Stimulated activated CD8-positive, alpha-beta memory T cell treated with anti-CD3 and anti-CD28 coated beads, Interleukin-12 subunit alpha, Interleukin-12 subunit beta, amount 100 ng/mL, for 1 hour (primary cell): ENCODE measurements around the gene KCNJ13.
"Not testable (repeated sequence)": the region's sequence is repeated elsewhere in the genome, so short reads cannot be mapped to it uniquely, and the experiment has no call there.

Experiments
- DNase-seq: peaks from one replicate; pipeline ENCODE4 v3.0.0-alpha.2; 2020; ENCODE audit warnings: low read depth

Gene KCNJ13

DNA sequence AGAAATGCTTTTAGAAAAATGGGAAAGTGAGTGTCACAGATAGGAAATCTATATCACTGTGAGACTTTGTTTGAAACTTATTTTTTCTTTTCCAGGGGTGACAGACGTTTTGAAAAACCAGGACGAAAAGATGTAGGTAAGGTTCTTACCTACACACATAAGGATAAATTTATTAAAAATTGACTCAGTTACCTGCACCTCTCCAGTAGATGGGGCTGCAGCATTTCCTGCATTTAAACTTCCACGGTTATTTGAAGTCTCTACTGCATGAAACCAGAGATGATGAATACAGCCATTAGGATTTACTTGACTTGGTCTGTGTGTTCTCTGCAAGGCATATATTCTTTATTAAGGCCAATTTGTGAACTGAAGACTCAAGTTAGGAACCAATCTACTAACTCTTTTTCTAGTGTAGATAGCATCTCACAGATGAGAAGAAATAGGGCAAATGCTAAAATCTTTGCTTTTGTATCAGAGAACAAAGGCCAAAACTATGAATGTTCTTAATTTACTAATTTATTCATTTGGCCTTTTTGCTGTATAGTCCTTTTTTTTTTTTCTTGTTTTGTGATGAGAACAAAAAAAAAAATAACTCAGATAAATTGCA, 15.0 kb downstream of the KCNJ13 start:
- DNase-seq: no peak

DNA sequence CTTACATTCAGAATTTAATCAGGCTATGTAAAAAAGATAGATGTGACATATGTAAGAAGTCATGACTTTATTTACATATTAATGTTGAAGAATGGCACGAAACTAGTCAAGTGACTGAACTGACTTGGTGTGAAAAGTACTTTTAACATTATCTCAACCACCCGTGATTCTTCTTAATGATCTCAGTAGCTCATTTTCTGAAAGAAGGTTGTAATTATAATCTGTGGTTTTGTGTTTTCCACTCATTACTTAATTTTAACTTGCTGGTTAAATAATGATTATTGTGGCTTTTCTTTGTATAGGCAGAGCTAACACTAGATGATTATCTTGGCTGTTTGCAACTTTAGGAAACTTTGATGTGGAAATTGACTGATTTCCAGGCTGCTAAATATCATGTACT, 18.5 kb downstream of the KCNJ13 start:
- DNase-seq: no peak

DNA sequence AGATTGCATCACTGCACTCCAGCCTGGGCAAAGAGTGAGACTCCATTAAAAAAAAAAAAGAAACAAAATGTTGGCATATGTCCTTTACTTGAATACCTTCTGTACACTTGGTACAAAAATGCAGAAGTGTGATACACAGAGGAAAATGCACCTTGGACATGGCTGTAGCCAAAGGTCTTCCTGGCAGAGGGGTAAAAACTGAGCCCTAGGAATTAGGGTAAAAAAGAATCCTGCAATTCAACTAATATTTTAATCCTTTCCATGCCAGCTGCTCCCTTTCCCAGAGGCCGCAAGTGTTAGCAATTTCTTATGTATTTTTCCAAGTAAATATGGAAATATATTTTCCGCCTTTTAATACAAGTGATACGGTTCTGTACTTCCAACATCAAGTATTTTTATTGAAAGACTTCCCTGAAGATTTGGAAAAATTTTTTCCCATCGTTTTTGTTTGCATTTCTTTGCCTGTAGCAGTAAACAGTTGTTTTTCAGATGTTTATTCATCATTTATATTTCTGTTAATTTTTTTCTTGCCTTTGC, 26.2 kb downstream of the KCNJ13 start:
- DNase-seq: no peak

DNA sequence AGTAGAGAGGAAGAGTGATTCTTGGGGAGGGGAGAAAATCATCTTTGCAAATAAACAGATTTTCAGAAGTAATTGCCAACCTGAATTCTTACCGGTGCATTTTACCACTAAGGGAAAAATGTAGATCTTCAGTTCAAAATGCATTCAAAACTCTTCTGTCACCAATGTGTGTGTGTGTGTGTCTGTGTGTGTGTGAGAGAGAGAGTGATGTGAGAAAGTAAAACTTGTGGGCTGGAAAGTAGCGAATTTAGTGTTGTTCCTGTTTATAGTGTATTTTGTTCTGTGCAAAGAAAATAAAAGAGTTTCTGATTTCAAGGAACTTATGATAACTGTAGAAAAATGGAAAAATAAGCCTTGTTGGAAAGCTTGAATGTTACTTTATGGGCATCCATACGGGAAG, 27.0 kb downstream of the KCNJ13 start:
- DNase-seq: no peak

DNA sequence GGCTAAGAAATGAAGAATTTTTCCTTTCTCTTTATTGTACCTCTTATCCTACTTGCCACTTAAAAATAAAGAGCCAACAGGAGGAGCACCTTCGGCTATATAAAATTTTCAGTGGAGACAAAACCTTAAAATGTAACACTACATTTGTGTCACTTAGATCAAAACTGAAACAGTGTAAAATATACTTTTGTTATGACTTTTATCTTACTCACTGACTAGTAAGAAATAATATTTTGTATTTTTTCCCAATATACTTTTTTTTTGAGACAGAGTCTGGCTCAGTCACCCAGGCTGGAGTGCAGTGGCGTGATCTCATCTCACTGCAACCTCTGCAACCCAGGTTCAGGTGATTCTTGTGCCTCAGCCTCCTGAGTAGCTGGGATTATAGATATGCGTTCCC, 28.3 kb downstream of the KCNJ13 start:
- no peak for DNase-seq

DNA sequence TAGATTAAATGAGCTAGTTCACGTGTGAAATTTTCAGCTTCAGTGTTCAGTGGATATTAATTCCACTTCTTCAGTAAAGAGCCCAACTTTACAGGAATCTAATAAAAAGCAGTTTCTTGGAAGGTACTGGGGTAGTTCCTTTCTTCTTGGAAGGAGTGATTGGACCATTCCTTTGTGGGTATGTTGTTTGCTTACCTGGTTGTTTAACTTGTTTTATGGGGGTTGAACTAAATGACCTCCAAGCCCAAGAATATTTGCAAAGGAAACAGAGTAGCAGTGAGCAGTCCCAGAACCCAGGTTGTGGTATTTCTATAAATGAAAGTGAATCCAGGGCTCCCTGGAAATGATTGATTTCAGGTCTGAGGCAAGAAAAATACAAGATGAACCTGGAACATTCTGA, 31.4 kb downstream of the KCNJ13 start:
- DNase-seq: no peak

DNA sequence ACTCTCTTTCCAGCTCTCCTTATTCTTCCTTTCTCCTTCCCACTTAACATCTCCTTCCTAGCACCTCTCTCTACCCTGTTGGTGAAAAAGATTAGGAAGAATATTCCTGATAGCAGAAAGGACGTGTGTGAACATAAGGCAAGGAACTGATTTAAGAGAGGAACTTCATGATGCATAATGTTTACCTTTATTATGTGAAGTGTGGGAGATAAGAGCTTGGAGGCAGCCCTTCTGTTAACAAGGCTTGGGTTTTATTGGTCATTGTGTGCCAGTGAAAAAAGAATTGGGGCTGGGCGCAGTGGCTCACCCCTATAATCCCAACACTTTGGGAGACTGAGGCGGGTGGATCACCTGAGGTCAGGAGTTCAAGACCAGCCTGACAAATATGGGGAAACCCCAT, 34.4 kb downstream of the KCNJ13 start:
- DNase-seq: no peak

DNA sequence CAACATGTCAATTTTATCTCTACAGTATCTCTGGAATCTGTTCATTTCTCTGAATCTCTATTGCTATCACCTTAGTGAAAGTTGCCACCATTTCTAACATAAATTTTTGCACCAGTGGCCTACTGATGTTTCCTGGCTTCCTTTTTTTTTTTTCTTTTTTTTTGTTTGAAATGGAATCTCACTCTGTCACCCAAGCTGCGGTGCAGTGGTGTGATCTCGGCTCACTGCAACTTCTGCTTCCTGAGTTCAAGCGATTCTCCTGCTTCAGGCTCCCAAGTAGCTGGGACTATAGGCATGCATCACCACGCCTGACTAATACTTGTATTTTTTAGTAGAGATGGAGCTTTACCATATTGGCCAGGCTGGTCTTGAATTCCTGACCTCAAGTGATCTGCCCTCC, 35.1 kb downstream of the KCNJ13 start:
- no peak for DNase-seq

DNA sequence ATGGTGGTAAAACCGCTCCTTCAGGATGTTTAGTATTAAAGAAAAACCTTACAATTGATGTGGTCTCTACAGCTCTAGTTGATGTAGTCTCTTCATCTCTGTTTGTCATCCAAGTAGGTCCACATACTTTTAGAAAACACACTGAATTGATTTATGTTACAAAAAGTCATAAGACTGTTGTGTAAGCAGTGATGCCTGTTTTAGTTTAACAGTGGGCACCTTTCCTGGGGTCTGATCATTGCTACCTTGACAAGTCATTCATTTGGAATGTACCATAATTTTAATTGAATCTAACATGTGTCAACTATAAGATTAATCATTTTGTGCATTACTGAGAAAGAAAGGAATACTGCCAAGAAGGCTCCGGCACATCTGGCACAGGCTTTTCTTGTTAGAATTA, 44.9 kb downstream of the KCNJ13 start:
- no peak for DNase-seq

DNA sequence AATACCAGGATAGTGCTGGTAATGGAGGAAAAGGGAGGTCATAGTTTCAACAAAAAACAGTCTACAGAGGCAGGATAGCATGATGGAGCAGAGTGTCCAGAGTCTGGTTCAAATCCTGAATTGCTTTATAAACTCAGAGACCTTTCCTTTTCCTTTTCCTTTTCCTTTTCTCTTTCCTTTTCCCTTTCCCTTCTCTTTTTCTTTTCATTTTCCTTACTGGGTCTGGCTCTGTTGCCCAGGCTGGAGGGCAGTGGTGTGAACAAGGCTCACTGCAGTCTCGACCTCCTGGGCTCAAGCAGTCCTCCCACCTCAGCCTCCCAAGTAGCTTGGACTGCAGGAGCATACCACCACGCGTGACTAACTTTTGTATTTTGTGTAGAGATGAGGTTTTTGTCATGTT, 47.6 kb downstream of the KCNJ13 start:
- no peak for DNase-seq

DNA sequence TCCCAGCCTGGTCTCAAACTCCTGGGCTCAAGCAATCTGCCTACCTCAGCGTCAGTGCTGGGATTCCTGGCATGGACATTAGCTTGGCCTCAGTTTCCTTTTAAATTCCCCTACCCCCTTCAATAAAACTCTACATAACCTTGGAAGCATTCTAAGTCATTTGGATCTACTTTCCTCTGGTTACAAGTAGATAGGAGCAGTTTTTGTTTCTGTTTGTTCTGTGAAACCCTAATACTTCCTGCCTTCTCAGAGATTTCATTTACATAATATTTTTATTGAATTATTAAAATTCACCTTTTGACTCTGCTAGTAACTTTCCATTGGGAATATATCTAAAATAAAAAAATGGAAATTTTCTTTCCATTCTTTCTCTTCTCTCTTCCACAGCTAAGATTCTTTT, 53.3 kb downstream of the KCNJ13 start:
- DNase-seq: no peak

DNA sequence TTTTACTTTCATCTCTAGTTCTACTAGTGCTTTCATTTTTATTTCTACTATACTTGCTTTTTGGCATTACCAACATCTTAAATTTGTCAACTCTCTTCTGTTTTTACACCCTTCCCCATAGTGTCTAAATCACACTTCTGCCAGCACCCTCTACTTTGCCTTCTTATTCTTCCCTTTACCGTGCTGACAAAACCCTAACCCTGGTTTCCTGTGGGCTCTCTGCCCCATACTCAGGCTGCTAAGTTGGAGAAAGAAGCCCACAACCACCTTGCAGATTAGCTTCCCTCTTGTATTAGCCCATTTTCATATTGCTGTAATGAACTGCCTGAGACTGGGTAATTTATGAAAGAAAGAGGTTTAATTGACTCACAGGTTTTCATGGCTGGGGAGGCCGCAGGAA, 54.5 kb downstream of the KCNJ13 start:
- no peak for DNase-seq

DNA sequence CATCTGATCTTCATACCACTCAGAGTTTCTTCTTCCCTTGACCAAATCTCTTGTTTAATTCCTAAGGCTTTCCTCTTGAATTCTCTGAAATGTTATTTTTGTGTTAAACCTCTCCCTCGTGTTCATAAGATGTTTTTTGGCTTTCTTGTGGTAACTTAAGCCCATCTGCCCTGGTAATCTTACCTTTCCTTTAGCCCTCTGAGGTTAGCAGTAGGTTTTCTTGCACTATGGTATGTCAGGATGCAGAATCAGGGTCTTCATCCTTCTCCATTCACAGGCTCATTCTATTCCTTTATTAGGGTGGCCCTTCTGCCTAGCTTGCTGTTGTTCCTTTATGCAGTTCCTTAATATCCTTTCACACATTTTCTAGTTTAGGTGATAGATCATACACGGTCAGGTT, 55.1 kb downstream of the KCNJ13 start:
- no peak for DNase-seq

DNA sequence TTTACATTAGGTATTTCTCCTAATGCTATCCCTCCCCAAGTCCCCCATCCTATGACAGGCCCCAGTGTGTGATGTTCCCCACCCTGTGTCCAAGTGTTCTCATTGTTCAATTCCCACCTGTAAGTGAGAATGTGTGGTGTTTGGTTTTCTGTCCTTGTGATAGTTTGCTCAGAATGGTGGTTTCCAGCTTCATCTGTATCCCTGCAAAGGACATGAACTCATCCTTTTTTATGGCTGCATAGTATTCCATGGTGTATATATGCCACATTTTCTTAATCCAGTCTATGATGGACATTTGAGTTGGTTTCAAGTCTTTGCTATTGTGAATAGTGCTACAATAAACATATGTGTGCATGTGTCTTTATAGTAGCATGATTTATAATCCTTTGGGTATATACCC, 56.3 kb downstream of the KCNJ13 start:
- DNase-seq: not testable (repeated sequence)
